Astrocyte of the spinal cord (primary cell): ENCODE measurements around the gene BCORL1.
A peak's percentile ranks its signal among the peaks of the same experiment; 100 is the strongest.

ENCODE experiments used
- DNase-seq: peaks from one replicate; pipeline ENCODE4 v3.0.0; 2011; ENCODE audit warnings: low read depth, low spot score
- H3K4me3 ChIP-seq: 2 replicates; pipeline ENCODE4 v1.5.1; 2011; ENCODE audit warnings: low read depth, mild to moderate bottlenecking, low read length, moderate library complexity
- in situ Hi-C: cut with HindIII; loops from 2 replicates; pipeline ENCODE4 v1.10.0; 2017; ENCODE audit warnings: low sequenced_read_pairs
- TF ChIP-seq, protein P1 (sequence below): IDR thresholded peaks from 2 replicates; pipeline ENCODE4 v1.5.1; 2012; ENCODE audit warnings: low read depth, mild to moderate bottlenecking, low read length, inconsistent platforms

The BCORL1 gene

DNA sequence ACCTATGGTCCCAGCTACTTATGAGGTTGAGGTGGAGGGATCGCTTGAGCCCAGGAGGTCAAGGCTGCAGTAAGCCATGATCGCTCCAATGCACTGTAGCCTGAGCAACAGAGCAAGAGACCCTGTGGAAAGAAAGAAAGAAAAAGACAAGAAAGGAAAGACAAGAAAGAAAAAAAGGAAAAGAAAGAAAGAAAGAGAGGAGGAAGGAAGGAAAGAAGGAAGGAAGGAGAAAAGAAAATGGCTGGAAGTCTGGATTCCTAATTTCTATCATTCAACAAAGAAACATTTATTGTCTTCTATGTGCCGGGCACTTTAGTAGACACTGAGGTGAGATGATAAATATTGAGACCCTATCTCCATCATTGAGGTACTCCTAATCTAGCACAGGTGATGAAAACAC lies 26.8 kb upstream of the BCORL1 start:
- no peak for DNase-seq
- H3K4me3 ChIP-seq = no peak overlapping the region
- in situ Hi-C loops = no loop called here
- TF ChIP-seq, protein P1, sequence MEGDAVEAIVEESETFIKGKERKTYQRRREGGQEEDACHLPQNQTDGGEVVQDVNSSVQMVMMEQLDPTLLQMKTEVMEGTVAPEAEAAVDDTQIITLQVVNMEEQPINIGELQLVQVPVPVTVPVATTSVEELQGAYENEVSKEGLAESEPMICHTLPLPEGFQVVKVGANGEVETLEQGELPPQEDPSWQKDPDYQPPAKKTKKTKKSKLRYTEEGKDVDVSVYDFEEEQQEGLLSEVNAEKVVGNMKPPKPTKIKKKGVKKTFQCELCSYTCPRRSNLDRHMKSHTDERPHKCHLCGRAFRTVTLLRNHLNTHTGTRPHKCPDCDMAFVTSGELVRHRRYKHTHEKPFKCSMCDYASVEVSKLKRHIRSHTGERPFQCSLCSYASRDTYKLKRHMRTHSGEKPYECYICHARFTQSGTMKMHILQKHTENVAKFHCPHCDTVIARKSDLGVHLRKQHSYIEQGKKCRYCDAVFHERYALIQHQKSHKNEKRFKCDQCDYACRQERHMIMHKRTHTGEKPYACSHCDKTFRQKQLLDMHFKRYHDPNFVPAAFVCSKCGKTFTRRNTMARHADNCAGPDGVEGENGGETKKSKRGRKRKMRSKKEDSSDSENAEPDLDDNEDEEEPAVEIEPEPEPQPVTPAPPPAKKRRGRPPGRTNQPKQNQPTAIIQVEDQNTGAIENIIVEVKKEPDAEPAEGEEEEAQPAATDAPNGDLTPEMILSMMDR = no peak

DNA sequence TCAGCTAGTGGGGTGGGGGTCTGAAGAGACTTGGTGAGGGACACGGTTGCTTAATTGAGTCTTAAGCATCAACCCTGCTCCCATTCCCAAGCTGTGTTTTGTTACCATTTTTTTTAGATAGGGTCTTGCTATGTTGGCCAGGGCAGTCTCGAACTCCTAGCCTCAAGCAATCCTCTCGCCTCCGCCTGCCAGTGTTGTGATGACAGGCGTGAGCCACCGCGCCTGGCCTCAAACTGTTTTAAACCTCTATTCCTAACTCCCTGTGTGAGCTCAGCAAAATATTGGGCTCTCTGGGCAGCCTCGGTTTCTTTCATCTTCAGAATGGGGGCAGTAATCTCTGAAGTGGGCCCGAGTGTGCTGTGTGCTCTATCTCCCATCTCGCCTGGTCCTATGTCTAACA lies 26.3 kb upstream of the BCORL1 start:
- TF ChIP-seq, protein P1 = no peak
- DNase-seq = no peak
- H3K4me3 ChIP-seq = no peak overlapping the region
- in situ Hi-C loops = no loop called here

DNA sequence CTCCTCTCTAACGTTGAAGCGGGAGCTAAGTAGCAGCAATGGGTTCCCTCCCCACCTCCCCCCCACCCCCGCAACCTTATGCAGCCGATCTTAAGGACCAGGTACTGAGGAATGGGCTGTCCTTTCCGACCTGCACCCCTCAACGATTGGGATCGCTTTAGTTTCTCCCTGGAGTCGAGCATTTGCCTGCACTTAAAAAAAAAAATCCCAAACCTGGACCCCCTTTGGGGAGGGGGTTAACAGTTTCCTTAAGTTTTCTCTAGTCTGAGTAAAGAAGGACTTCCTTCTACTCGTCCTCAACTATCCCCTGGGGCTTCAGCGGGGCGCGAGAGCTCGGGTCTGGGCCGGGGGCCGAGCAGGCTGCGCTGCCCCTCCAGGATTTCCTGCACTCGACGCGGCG lies 25.7 kb upstream of the BCORL1 start:
- in situ Hi-C loops = no loop called here
- peak overlapping the region; percentile 18 for H3K4me3 ChIP-seq

DNA sequence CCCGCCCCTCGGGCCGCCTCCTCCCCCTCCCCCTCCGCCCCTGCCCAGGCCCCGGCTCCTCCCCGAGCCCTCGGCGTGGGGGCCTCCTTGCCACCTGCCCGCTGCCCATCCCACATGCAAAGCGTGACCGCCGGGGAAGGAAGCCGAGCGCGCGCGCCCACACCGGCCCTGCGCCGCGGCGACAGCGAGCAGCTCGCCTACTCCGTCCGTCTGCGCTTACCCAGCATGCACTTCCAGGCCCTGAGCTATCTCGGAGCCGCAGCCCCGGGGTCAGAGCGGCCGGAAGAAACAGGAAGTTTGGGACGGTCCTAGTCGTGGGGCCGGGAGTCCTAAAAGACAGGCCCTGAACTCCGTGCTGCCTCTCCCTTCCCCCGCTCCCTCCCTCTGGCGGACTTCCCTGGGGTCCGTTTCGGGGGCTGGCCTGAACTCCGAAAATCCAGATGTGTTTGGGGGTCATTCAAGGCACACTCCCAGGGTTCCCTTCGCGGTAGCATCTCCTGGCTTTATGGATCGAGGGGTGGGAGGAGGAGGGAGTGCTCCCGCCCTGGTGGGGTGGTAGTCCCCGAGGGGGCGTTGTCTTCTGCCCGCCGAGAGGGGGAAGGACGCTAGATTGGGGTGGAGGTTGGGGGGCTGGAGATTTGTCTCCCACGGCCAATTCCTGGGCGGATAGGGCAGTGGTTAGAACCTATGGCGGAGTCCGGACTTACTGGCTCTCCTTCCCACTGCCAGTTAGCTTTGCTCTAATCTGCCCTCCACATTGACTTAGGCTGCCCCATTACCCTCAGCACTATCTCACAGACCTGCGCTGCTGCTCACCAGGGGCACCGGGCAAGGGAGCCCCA lies 25.0 kb upstream of the BCORL1 start:
- TF ChIP-seq, protein P1 = no peak
- DNase-seq = peak; percentile 16

More for the DNA sequence above, 25.7 kb upstream of the BCORL1 start:
- DNase-seq = no peak
- TF ChIP-seq, protein P1 = no peak

DNA sequence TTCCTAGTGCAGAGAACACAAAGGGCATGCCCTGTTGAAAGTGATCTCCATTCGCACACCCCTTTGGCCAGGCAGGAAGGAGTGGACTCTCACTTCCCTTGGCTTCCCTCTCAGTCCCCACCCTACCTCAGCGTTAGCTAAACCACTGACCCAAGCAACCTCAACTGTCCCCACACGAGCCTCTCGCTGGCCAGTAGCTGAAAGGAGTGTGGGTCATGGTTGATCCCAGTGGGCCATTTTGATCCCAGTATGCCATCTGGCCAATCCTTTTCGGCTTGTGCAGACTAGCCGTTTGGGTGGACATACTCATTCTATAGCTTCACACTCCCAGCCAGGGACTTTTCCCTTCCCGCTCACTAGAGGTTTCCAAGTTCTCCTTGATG lies 24.4 kb upstream of the BCORL1 start:
- in situ Hi-C loops = no loop called here
- no peak for DNase-seq

More for the DNA sequence above, 25.0 kb upstream of the BCORL1 start:
- in situ Hi-C loops = no loop called here
- H3K4me3 ChIP-seq = peak overlapping the region; percentile 25

DNA sequence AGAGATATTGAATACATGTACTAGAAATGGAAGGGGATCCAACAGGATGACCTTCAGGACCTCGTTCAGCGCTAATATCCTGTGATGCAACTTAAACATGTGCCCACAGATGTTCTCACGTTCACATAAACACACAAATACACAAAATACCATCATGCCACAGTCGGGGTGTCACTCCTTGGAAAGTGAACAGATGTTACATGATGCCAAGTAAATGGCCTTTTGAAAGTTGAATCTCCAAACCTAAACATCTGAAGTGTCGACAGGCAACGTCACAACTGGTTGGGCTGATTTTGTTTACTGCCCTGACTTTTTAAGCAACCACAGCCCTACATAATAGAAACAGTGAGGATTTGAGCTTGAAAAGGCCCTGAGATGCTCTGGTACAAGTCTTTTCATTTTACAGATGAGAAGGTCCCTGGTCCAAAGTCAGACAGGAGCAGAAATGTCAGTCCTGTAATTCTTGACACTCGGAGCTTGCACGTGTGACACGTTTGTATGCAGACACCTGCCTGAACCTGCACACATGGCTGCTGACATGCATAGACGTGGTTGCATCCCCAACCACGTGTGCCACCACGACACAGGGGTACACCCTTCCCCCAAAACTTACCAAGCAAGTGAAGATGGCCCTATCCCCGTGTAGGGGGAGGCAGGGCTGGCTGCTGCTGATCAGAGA lies 23.5 kb upstream of the BCORL1 start:
- in situ Hi-C loops = no loop called here
- no peak for DNase-seq
- TF ChIP-seq, protein P1 = no peak
- no peak overlapping the region for H3K4me3 ChIP-seq

More for the DNA sequence above, 24.4 kb upstream of the BCORL1 start:
- TF ChIP-seq, protein P1 = no peak
- no peak overlapping the region for H3K4me3 ChIP-seq
